Naive thymus-derived CD4-positive, alpha-beta T cell (primary cell): ENCODE data around the gene HOXB4. TPM values are rescaled to one million over a fixed set of nuclear protein-coding genes. Genes with fewer than 3 reads are reported as not detected.

Experiments
- ATAC-seq: fragments of 150-1000 bp; cut with Tn5 transposase; 2 replicates; pipeline ENCODE4 v1.10.0; 2021; ENCODE audit warnings: mild to moderate bottlenecking, moderate library complexity
- CTCF ChIA-PET: fragments of 350-600 bp; sonication (Branson Sonifier 250); formaldehyde crosslinking; loops from one replicate; lab custom pipeline; 2021; ENCODE audit warnings: antibody characterized with exemption; lab: Charles Lee
- POLR2A ChIA-PET: fragments of 350-600 bp; sonication (Branson Sonifier 250); formaldehyde crosslinking; loops from one replicate; lab custom pipeline; 2021; ENCODE audit warnings: antibody characterized with exemption, inconsistent platforms; lab: Charles Lee
- DNase-seq, 9 donors: peaks; one replicate each; pipeline versions ENCODE4 v3.0.0 to v3.0.0-alpha.2; 2020 to 2022; ENCODE audit warnings: mixed read lengths in 1 of 9
- H3K27ac ChIP-seq: one replicate; pipeline ENCODE4 v1.7.0; 2013; ENCODE audit warnings: mild to moderate bottlenecking, low read depth, low read length, moderate library complexity
- H3K27me3 ChIP-seq, 2 donors: one replicate each; pipeline ENCODE4 v1.7.0; 2013; ENCODE audit warnings: low read length in 2 of 2, mild to moderate bottlenecking in 2 of 2, moderate library complexity in 2 of 2; ENCODE audit not compliant: control insufficient read depth in 2 of 2, insufficient read depth in 2 of 2
- H3K36me3 ChIP-seq, 3 experiments: 1 replicate in 2 of 3; 2 replicates in 1 of 3; pipeline ENCODE4 v1.7.0; 2013; ENCODE audit warnings: low read length in 3 of 3, mild to moderate bottlenecking in 3 of 3, moderate library complexity in 1 of 3; ENCODE audit not compliant: insufficient read depth in 3 of 3, control insufficient read depth in 2 of 3
- H3K4me1 ChIP-seq, 2 donors: one replicate each; pipeline ENCODE4 v1.7.0; 2013; ENCODE audit warnings: low read length in 2 of 2, mild to moderate bottlenecking in 2 of 2, moderate library complexity in 1 of 2; ENCODE audit not compliant: control insufficient read depth in 2 of 2, insufficient read depth in 2 of 2
- H3K4me3 ChIP-seq: 2 replicates; pipeline ENCODE4 v1.7.0; 2013; ENCODE audit warnings: mild to moderate bottlenecking, low read length
- H3K9me3 ChIP-seq, 3 experiments: 1 replicate in 2 of 3; 2 replicates in 1 of 3; pipeline ENCODE4 v1.7.0; 2013; ENCODE audit warnings: low read length in 3 of 3; ENCODE audit not compliant: control insufficient read depth in 2 of 3
- H3K27ac Mint-ChIP-seq, 9 donors: one replicate each; pipeline ENCODE4 v1.8.0; 2020 to 2022; ENCODE audit warnings: mixed read lengths in 9 of 9, mild to moderate bottlenecking in 8 of 9, moderate library complexity in 5 of 9, inconsistent platforms in 2 of 9
- H3K27me3 Mint-ChIP-seq, 5 donors: one replicate each; pipeline ENCODE4 v1.8.0; 2021 to 2022; ENCODE audit warnings: mixed read lengths in 5 of 5, mild to moderate bottlenecking in 1 of 5
- H3K36me3 Mint-ChIP-seq, 5 donors: one replicate each; pipeline ENCODE4 v1.8.0; 2020 to 2022; ENCODE audit warnings: mixed read lengths in 5 of 5, mild to moderate bottlenecking in 3 of 5, inconsistent platforms in 1 of 5
- H3K4me1 Mint-ChIP-seq, 7 donors: one replicate each; pipeline ENCODE4 v1.8.0; 2020 to 2022; ENCODE audit warnings: mixed read lengths in 7 of 7, mild to moderate bottlenecking in 3 of 7, inconsistent platforms in 1 of 7
- H3K4me3 Mint-ChIP-seq, 10 donors: one replicate each; pipeline ENCODE4 v1.8.0; 2020 to 2022; ENCODE audit warnings: mild to moderate bottlenecking in 10 of 10, mixed read lengths in 10 of 10, moderate library complexity in 6 of 10, inconsistent platforms in 2 of 10
- H3K9me3 Mint-ChIP-seq, 11 donors: one replicate each; pipeline ENCODE4 v1.8.0; 2020 to 2022; ENCODE audit warnings: mixed read lengths in 11 of 11, mild to moderate bottlenecking in 4 of 11, inconsistent platforms in 1 of 11, moderate library complexity in 1 of 11
- intact Hi-C, 2 donors: fragments of 100-400 bp; cut with micrococcal nuclease; formaldehyde crosslinking; loops; one replicate each; pipeline ENCODE4 v1.15.1; 2023
- polyA plus RNA-seq, 2 donors: library from polyadenylated mRNA; unstranded; fragments of 300-500 nt; fragmentation: Illumina TruSeq; gene quantifications; one replicate each; pipeline ENCODE4 v1.2.3, GENCODE V29; 2021
- total RNA-seq, 6 experiments: library from RNA in 5 of 6; stranded (reverse) in 5 of 6; gene quantifications; 1 replicate in 5 of 6; 2 replicates in 1 of 6; pipeline ENCODE4 v1.2.3 and lab custom pipeline; 2021 to 2026

HOXB4 gene
- total and polyA plus RNA-seq, 7 experiments from 2014 or later: 0.34 to 7.9 (median 2.4) TPM; not detected in 2

DNA sequence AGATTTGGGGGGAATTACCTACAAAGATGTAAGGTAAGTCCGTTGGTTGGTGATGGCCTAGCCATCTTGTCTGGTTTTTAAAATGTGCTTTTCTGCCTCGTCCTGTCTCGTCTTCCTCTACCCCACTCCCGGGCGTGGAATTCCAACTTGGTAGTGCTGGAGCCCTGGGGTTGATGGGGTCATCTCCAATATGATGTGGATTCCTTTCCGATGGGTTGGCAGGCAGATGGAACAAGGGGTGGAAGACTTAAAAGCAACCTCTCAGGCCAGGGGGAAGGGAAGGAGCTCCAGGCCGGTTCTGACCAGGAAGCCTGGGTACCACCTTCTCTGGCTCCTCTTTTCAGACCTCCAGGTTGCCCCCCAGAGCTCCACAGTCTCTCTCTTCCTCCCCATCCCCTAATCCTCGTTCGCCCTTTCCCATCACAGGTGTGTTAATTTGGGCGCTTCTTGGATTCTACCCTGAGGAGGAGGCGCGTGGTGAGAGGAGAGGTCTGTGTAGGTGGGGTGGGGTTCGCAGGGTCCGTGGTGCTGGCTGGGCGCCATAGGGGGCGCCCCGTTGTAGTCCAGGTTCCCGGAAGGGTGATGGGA, 28.1 kb downstream of the HOXB4 start:
- no peaks in the 10 kb centered on the region for H3K9me3 Mint-ChIP-seq
- Histone ChIP-seq H3K9me3 (no peaks in the 10 kb centered on the region), H3K27me3 (no peaks in the 10 kb centered on the region), H3K4me1 (peaks cover 0 to 29% of the 10 kb centered on the region in 2 donors), H3K27ac (no peak overlapping the region), H3K36me3 (no peaks in the 10 kb centered on the region), H3K4me3 (no peak overlapping the region)
- no peak for DNase-seq
- POLR2A ChIA-PET: interaction anchor here (1.0 to 2.5 kb wide), 2 partner anchors 10 to 719 kb away, joined by 3 to 12 read pairs; partner anchors contain the start of genes LRRC46 and MRPL10
- peaks cover 0 to 10% (median 0%) of the 10 kb centered on the region in 5 donors for H3K36me3 Mint-ChIP-seq
- no peak overlapping the region for H3K4me3 Mint-ChIP-seq
- H3K27me3 Mint-ChIP-seq: peaks cover 0 to 25% (median 12%) of the 10 kb centered on the region in 5 donors
- CTCF ChIA-PET: no interaction called here
- intact Hi-C loops: loop anchor here in 1 of 2 donors (10.0 kb wide), 1 partner anchor 345 kb away; the partner anchor contains the start of gene ATP5MC1
- ATAC-seq: no peak
- H3K4me1 Mint-ChIP-seq: peaks cover 3 to 43% (median 38%) of the 10 kb centered on the region in 7 donors
- H3K27ac Mint-ChIP-seq: peak overlapping the region in 2 of 9 donors; percentile 51 to 70

DNA sequence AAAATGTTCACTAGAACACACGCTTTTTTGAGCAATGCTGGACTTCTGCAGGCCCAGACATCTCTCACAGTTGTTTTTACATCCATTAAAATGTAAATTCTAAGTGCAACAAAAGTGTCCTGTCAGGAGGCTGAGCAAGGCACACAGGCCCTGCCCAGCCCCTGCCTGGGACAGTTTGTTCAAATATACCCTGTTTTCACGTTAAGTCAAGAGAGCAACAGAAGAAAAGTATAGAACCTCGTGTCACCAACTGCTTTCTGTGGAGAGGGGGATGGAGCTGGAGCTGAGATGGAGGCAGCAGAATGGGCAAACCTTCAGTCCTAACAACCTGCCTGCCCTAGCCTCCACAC, 28.9 kb downstream of the HOXB4 start:
- ChIA-PET CTCF (no interaction called here), POLR2A (interaction anchor here (1.0 to 4.3 kb wide), 5 partner anchors 8 to 718 kb away, joined by 3 to 24 read pairs (median 5); partner anchors contain the start of genes HOXB5, LRRC46 and MRPL10)
- Mint-ChIP-seq H3K4me3 (no peak overlapping the region), H3K9me3 (no peaks in the 10 kb centered on the region), H3K4me1 (peaks cover under 1 to 45% (median 43%) of the 10 kb centered on the region in 7 donors), H3K27me3 (peaks cover 0 to 18% (median 8%) of the 10 kb centered on the region in 5 donors), H3K36me3 (peaks cover 0 to 12% (median 0%) of the 10 kb centered on the region in 5 donors), H3K27ac (peak overlapping the region in 6 of 9 donors; percentile 8 to 99 (median 76))
- ATAC-seq (no peak), DNase-seq (no peak)
- H3K4me1 ChIP-seq: peaks cover 0 to 29% of the 10 kb centered on the region in 2 donors
- no peaks in the 10 kb centered on the region for H3K9me3 ChIP-seq
- no peak overlapping the region for H3K4me3 ChIP-seq
- no peaks in the 10 kb centered on the region for H3K27me3 ChIP-seq
- no peak overlapping the region for H3K27ac ChIP-seq
- intact Hi-C loops: loop anchor here in 1 of 2 donors (10.0 kb wide), 1 partner anchor 346 kb away; the partner anchor contains the start of gene ATP5MC1
- H3K36me3 ChIP-seq: no peaks in the 10 kb centered on the region

DNA sequence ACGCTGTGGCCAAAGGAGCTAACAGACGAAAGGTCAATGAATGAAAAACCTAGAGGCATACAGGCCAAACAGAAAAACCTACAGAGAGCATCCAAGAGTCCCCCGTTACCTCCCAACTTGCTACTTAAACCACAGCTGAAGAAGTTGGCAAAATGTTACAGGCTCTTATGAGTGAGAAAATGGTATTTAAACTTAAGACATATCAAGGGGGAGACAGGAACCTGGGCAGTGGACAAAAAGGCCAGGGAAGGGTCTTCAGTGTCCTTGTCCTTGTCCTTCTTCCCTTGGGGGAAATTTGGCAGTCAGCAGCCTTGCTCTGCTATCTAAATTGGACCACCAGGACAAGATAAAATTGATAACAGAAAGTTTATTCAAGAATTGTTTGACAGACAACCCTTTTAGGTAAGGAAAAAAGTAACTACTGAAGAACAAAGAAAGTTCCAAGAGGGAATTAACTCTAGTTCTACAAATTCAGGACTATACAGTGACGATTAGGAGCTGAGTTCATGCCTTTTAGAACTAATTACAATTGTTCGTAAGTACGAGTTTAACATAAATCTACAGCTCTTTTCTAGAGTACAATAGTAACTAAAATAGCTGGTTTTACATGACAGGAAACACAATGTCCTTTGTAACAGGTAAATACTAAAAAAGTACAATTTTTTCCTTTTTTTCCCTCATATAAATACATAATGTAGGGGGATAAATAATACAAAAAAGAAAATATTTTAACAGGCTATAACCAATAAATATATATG, 29.4 kb downstream of the HOXB4 start:
- Mint-ChIP-seq H3K9me3 (no peaks in the 10 kb centered on the region), H3K36me3 (peaks cover 0 to 13% (median 4%) of the 10 kb centered on the region in 5 donors), H3K4me1 (peaks cover 6 to 50% (median 48%) of the 10 kb centered on the region in 7 donors), H3K27me3 (peaks cover 0 to 18% (median 6%) of the 10 kb centered on the region in 5 donors), H3K4me3 (peak overlapping the region in 9 of 10 donors; percentile 71 to 100 (median 94)), H3K27ac (peak overlapping the region; percentile 87 to 100 (median 95))
- ATAC-seq (peak; percentile 16), DNase-seq (peak in 1 of 9 donors; percentile 41)
- CTCF ChIA-PET: interaction anchor here (0.7 to 1.2 kb wide), 2 partner anchors 44 to 56 kb away, joined by 3 to 4 read pairs; partner anchors contain the start of gene HOXB5
- intact Hi-C loops: loop anchor here in 1 of 2 donors (10.0 kb wide), 1 partner anchor 346 kb away; the partner anchor contains the start of gene ATP5MC1
- POLR2A ChIA-PET: interaction anchor here (0.6 to 4.3 kb wide), 8 partner anchors 8 to 717 kb away, joined by 3 to 24 read pairs (median 4); partner anchors contain the start of genes HOXB5, LRRC46 and MRPL10
- H3K27me3 ChIP-seq: no peaks in the 10 kb centered on the region
- peak overlapping the region; percentile 19 for H3K4me3 ChIP-seq
- H3K36me3 ChIP-seq: no peaks in the 10 kb centered on the region
- peak overlapping the region; percentile 90 for H3K27ac ChIP-seq
- no peaks in the 10 kb centered on the region for H3K9me3 ChIP-seq
- peaks cover 0 to 29% of the 10 kb centered on the region in 2 donors for H3K4me1 ChIP-seq

DNA sequence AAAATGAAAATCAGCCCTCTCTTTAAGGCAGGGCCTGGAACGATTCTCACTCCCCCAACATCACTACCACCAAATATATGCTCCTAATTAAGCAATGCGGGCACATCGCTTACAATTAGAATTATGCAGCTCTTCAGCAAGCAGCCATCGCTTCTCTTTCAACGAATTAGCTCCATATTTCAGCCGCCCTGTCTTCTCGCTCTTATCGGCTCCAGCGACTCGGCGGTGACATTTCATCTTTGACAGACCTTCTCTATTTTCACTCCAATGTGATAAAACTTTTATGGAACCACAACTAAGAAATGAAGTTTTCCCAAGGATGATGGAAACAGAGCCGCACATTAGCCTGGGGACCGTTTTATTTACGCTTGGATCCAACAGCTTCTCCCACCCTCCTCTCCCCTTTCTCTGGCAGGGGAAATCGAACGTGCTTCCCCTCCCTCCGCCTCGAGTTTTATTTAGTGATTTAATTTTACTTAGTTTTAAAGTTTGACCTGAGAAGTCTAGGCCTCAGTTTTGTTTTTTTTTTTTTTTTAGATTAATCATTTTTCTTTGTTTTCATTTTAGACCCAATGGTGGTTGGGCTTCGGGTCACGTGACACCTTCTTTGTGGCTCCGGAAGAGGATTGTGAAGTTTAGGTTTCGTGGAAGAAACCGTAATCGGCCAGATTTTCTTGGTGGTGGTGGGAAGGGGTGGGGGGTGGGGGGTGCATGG, 30.2 kb downstream of the HOXB4 start:
- ChIA-PET CTCF (interaction anchor here (1.0 to 1.8 kb wide), 3 partner anchors 10 to 56 kb away, joined by 3 to 7 read pairs (median 3); no protein-coding TSS in a partner anchor), POLR2A (interaction anchor here (0.6 to 4.3 kb wide), 8 partner anchors 8 to 241 kb away, joined by 3 to 24 read pairs (median 4); partner anchors contain the start of gene HOXB5)
- Mint-ChIP-seq H3K9me3 (no peaks in the 10 kb centered on the region), H3K4me3 (peak overlapping the region in 9 of 10 donors; percentile 71 to 100 (median 94)), H3K27ac (peak overlapping the region; percentile 87 to 100 (median 95)), H3K36me3 (peaks cover 0 to 16% (median 4%) of the 10 kb centered on the region in 5 donors), H3K27me3 (peaks cover 0 to 14% (median 6%) of the 10 kb centered on the region in 5 donors), H3K4me1 (peaks cover 7 to 51% (median 48%) of the 10 kb centered on the region in 7 donors)
- intact Hi-C loops: loop anchor here in 1 of 2 donors (10.0 kb wide), 1 partner anchor 347 kb away; the partner anchor contains the start of gene ATP5MC1
- DNase-seq (peak in 7 of 9 donors; percentile 39 to 65 (median 50)), ATAC-seq (peak; percentile 23)
- peak overlapping the region; percentile 90 for H3K27ac ChIP-seq
- H3K36me3 ChIP-seq: peaks cover 0 to 5% (median 0%) of the 10 kb centered on the region in 3 experiments
- H3K4me3 ChIP-seq: peak overlapping the region; percentile 31
- H3K9me3 ChIP-seq: no peaks in the 10 kb centered on the region
- peaks cover 0 to 29% of the 10 kb centered on the region in 2 donors for H3K4me1 ChIP-seq
- H3K27me3 ChIP-seq: no peaks in the 10 kb centered on the region

DNA sequence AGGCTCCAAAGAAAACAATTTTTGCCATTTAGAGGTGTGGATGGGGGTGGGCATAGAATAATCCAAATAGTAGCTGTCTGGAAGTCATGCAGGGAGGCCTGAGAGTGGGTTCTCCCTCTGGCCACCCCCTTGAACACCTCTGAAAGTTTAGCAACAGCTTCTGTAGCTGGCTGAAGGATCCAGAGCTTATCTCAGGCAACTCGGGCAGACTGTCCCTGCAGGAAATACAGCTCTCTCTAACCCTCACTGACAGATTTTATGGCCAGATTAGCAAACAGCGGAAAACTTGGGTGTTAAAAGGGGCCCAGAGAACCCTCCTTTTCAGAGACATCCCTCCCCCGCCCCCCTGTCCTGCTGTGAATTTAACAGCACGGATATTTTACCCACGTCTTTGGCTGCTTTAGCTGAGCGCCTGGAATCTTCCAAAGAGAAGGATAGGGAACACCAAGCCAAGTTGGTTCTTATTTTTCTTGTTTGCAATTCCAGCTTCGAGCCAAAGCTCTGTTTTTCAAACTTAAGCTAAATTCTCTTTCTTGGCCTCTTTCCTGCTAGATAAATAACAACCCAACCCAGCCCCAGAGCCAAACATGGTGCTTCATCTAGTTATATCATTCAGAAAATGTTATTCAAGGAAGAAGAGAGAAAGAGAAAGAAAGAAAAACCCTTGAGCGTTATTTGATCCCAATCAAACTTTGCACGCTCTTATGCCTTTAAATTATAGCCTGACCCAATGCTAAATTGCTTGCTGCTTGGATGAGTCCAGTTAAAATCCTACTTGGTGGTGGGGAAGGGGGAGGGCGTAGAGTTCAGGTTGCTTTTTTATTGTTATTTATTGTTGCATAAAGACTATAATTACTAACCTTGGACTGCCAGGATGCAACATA, 31.0 kb downstream of the HOXB4 start:
- Histone ChIP-seq H3K4me3 (peak overlapping the region; percentile 31), H3K27ac (peak overlapping the region; percentile 90), H3K36me3 (peaks cover 0 to 5% (median 0%) of the 10 kb centered on the region in 3 experiments), H3K27me3 (no peaks in the 10 kb centered on the region), H3K9me3 (no peaks in the 10 kb centered on the region), H3K4me1 (peaks cover 0 to 29% of the 10 kb centered on the region in 2 donors)
- peaks cover 15 to 56% (median 48%) of the 10 kb centered on the region in 7 donors for H3K4me1 Mint-ChIP-seq
- H3K27me3 Mint-ChIP-seq: peaks cover 0 to 18% (median 10%) of the 10 kb centered on the region in 5 donors
- intact Hi-C loops: loop anchor here in 1 of 2 donors (10.0 kb wide), 1 partner anchor 348 kb away; the partner anchor contains the start of gene ATP5MC1
- peak overlapping the region; percentile 87 to 100 (median 95) for H3K27ac Mint-ChIP-seq
- DNase-seq: peak in 1 of 9 donors; percentile 11
- peaks cover 0 to 19% (median 8%) of the 10 kb centered on the region in 5 donors for H3K36me3 Mint-ChIP-seq
- no peak for ATAC-seq
- H3K4me3 Mint-ChIP-seq: peak overlapping the region in 9 of 10 donors; percentile 71 to 100 (median 94)
- POLR2A ChIA-PET: interaction anchor here (0.5 to 4.3 kb wide), 7 partner anchors 8 to 1603 kb away, joined by 3 to 24 read pairs (median 3); partner anchors contain the start of gene PPP1R9B
- CTCF ChIA-PET: interaction anchor here (0.6 to 1.8 kb wide), 4 partner anchors 9 to 85 kb away, joined by 3 to 7 read pairs (median 4); no protein-coding TSS in a partner anchor
- H3K9me3 Mint-ChIP-seq: no peaks in the 10 kb centered on the region
